Measurements from ENCODE around the gene KRTAP21-1. TPM values are rescaled to one million over a fixed set of nuclear protein-coding genes. Genes with fewer than 3 reads are reported as not detected.

KRTAP21-1 gene
- total RNA-seq, 1 donor from 2014 or later: not detected

- no peaks in the 10 kb centered on the region for H3K36me3 ChIP-seq
- intact Hi-C loops (cut with DNase I): no loop called here
These were observed 3.1 kb upstream of the KRTAP21-1 start for GRCh38 chr21:30758306-30758705.

DNA sequence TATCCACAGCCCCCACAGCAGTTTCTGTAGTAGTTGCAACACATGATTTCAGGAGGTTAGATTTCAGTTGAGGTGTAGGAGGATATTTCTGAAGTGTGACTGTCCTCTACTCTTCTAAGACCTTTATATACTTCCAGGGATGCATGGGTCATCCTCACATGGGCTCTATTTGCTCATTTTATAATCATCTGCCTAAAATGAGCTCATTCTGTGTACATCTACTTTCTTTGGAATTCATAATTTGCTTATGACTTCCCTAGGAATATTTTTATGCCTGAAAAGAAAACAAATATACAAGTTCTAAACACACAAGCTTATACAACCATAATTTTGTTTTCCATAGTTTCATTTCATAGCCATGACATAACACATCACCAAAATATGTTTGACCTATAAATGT is 8.1 kb downstream of the KRTAP21-1 start, which contains the start of gene KRTAP21-2:
KRTAP21-2 (minus strand) TSS at position 101 of the 400 bp plus-strand sequence; CDS start at position 44, 57 bp downstream.
- no peak for DNase-seq (ENCODE audit: extremely low spot score in 2 of 2)
- Histone ChIP-seq H3K36me3 (no peaks in the 10 kb centered on the region), H3K4me1 (no peaks in the 10 kb centered on the region), H3K9me3 (no peaks in the 10 kb centered on the region), H3K27ac (no peak within 1 kb of the TSS), H3K4me3 (no peak within 1 kb of the TSS), H3K27me3 (no peaks in the 10 kb centered on the region)
- TF ChIP-seq POLR2A (IDR thresholded peaks at IDR 0.05): no peak
- TF ChIP-seq POLR2AphosphoS5 (IDR thresholded peaks at IDR 0.05; ENCODE audit: insufficient read depth in 1 of 2, low read depth in 1 of 2): no peak
- TF ChIP-seq, protein P1, sequence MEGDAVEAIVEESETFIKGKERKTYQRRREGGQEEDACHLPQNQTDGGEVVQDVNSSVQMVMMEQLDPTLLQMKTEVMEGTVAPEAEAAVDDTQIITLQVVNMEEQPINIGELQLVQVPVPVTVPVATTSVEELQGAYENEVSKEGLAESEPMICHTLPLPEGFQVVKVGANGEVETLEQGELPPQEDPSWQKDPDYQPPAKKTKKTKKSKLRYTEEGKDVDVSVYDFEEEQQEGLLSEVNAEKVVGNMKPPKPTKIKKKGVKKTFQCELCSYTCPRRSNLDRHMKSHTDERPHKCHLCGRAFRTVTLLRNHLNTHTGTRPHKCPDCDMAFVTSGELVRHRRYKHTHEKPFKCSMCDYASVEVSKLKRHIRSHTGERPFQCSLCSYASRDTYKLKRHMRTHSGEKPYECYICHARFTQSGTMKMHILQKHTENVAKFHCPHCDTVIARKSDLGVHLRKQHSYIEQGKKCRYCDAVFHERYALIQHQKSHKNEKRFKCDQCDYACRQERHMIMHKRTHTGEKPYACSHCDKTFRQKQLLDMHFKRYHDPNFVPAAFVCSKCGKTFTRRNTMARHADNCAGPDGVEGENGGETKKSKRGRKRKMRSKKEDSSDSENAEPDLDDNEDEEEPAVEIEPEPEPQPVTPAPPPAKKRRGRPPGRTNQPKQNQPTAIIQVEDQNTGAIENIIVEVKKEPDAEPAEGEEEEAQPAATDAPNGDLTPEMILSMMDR (IDR thresholded peaks at IDR 0.05): no peak
- intact Hi-C loops (cut with DNase I): no loop called here

More at GRCh38 chr21:30758306-30758705, 3.1 kb upstream of the KRTAP21-1 start:
- H3K27ac ChIP-seq: no peak overlapping the region
- H3K9me3 ChIP-seq: no peaks in the 10 kb centered on the region
- TF ChIP-seq POLR2AphosphoS5 (IDR thresholded peaks at IDR 0.05; ENCODE audit: insufficient read depth in 1 of 2, low read depth in 1 of 2) (no peak), POLR2A (IDR thresholded peaks at IDR 0.05) (no peak)
- TF ChIP-seq, protein P1 (IDR thresholded peaks at IDR 0.05): no peak
- no peak for DNase-seq (ENCODE audit: extremely low spot score in 2 of 2)
- H3K27me3 ChIP-seq: no peaks in the 10 kb centered on the region
- H3K4me3 ChIP-seq: no peak overlapping the region
- no peaks in the 10 kb centered on the region for H3K4me1 ChIP-seq

DNA sequence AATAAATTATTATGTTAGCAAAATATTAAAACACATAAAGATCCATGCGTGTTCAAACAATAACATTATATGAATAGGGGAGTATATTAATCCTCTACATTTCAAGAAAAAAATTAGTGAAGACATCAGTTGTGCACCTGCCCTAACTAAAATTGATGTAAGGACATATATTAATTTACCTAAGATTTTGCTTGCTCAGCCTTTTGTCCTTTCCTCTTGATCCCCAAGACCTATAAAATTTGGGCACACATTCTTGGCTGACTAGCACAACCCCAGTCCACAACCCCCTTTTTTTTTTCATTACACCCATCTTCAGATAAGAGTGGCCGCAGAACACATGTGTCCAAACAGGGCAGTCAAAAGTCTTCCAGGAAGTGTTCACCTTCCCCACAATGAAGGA is 14.8 kb downstream of the KRTAP21-1 start:
- Histone ChIP-seq H3K4me3 (no peak overlapping the region), H3K36me3 (no peaks in the 10 kb centered on the region), H3K9me3 (no peaks in the 10 kb centered on the region), H3K4me1 (no peaks in the 10 kb centered on the region), H3K27me3 (no peaks in the 10 kb centered on the region), H3K27ac (no peak overlapping the region)
- no peak for DNase-seq (ENCODE audit: extremely low spot score in 2 of 2)
- no peak for TF ChIP-seq POLR2A (IDR thresholded peaks at IDR 0.05)
- TF ChIP-seq, protein P1 (IDR thresholded peaks at IDR 0.05): no peak
- TF ChIP-seq POLR2AphosphoS5 (IDR thresholded peaks at IDR 0.05; ENCODE audit: insufficient read depth in 1 of 2, low read depth in 1 of 2): no peak
- intact Hi-C loops (cut with DNase I): no loop called here

DNA sequence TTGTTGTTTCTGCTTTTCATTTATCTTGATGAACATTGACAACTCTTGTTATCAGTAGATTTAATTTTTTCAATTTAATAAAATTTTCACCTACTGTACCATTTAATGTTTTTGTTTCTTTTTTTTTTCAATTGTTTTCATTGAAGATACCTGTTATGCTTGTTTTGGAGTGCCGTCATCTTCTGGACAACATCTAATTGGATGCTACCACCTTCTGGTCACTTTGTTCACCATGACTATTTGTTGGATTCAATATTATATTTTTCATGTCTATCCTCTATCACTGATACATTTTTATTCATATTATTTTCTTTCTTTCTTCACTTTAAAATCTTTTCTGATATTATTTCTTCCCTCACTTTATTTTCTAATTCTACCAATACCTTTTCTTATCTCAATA is 22.2 kb downstream of the KRTAP21-1 start:
- no peak for DNase-seq (ENCODE audit: extremely low spot score in 2 of 2)
- intact Hi-C loops (cut with DNase I): no loop called here
- H3K4me1 ChIP-seq: no peaks in the 10 kb centered on the region

GRCh38 chr21:30726726-30727125 is 28.5 kb downstream of the KRTAP21-1 start:
- Histone ChIP-seq H3K9me3 (no peaks in the 10 kb centered on the region), H3K36me3 (no peaks in the 10 kb centered on the region), H3K27me3 (no peaks in the 10 kb centered on the region), H3K4me3 (no peak overlapping the region), H3K4me1 (no peaks in the 10 kb centered on the region), H3K27ac (no peak overlapping the region)
- intact Hi-C loops (cut with DNase I): no loop called here
- no peak for TF ChIP-seq POLR2AphosphoS5 (IDR thresholded peaks at IDR 0.05; ENCODE audit: insufficient read depth in 1 of 2, low read depth in 1 of 2)
- TF ChIP-seq POLR2A (IDR thresholded peaks at IDR 0.05): no peak
- TF ChIP-seq, protein P1 (IDR thresholded peaks at IDR 0.05): no peak
- DNase-seq (ENCODE audit: extremely low spot score in 2 of 2): no peak

More for the DNA sequence above, 22.2 kb downstream of the KRTAP21-1 start:
- TF ChIP-seq POLR2A (IDR thresholded peaks at IDR 0.05) (no peak), POLR2AphosphoS5 (IDR thresholded peaks at IDR 0.05; ENCODE audit: insufficient read depth in 1 of 2, low read depth in 1 of 2) (no peak)
- TF ChIP-seq, protein P1 (IDR thresholded peaks at IDR 0.05): no peak
- H3K36me3 ChIP-seq: no peaks in the 10 kb centered on the region
- no peaks in the 10 kb centered on the region for H3K9me3 ChIP-seq
- no peak overlapping the region for H3K27ac ChIP-seq
- H3K4me3 ChIP-seq: no peak overlapping the region
- no peaks in the 10 kb centered on the region for H3K27me3 ChIP-seq

Measured in vagina (tissue), 2 donors.